GM18861 (cell line): ENCODE data around the gene PRDM5.

ENCODE experiments used
- ATAC-seq: cut with Tn5 transposase; IDR thresholded peaks from one replicate; pipeline ENCODE4 v1.9.1; 2021; ENCODE audit not compliant: unreplicated experiment

The PRDM5 gene

DNA sequence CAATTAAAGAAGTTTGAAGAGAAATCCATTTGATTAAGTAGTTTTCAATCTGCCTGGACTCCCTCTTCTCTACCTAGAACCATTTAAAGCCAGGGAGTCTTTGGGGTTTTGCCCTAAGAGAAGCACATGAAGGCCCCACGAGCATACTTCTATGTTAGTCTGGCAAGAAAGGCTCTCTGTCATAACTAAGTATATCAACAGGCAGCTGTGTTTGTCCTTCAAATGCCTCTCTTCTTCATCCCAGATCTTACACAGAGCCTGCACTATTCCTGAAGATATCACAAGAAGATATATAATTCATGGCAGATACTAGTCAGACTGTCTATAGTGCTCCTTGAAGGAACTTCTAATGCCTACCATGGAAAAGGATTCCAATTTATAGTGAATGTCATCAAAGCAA is 206.2 kb downstream of the PRDM5 start:
- no peak for ATAC-seq

DNA sequence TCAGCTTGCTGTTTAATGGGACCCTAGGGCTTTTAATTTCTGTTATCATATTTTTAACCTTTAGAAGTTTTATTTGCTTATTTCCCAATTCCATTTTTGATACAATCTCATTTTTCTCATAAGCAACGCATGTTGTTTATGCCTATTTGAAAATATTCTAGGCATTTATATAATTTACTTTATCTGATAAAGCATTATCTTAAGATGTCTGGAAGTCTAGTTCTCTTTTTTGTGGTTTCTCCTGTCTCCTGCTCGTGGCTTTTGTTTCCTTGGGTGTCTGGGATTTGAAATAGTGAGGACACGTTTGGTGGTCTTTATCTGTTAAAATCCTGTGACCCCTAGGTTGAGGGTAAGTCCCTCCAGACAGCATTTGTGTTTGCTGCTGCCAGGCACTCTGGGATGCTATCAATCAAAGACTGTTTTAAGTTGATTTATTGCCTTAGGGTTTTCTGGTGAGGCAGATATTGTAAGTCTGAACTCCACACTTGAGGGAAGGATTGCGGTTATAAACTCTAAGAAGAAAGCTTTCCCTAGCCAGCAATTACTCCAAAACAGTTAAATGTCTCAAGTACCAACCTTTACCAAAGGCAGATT is 208.0 kb downstream of the PRDM5 start:
- no peak for ATAC-seq

DNA sequence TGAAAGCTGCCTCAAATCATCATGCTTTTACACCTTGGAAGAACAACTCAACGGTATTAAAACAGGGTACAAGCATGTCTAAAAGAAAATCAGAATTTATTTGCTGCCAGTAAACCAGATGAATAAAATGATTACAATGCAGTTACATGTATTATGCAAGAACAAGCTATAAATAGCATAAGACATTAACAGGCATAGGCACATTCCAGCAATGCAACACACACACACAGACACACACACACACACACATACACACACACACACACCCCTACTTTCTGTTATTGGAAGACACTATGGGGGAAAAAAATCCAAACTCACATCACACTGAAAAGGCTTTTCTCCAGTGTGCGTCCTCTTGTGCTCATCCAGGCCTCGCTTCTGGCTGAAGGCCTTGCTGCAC is 212.5 kb downstream of the PRDM5 start:
- ATAC-seq: no peak

- no peak for ATAC-seq
Observed at GRCh38 chr4:120704538-120704937, 218.0 kb downstream of the PRDM5 start.

- ATAC-seq: no peak
Observed at GRCh38 chr4:120703908-120704307, 218.6 kb downstream of the PRDM5 start.

DNA sequence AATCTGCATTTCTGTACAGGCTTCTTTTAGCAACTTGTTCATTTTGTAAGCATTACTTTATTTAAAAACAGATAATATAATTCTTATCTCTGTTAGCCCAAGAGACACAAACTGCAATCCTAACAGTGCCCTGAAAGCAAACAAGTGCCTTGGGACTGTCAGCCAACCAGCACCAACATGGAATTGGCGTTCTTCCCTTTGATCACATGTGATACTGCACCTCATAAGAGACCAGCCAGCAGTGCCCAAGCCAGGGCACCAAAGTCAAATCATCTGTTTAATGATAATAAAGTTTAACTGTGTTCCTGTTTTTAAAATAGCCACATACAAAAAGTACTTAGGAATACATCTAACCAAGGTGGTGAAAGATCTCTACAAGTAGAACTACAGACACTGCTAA is 223.2 kb downstream of the PRDM5 start:
- ATAC-seq: no peak

GRCh38 chr4:120694973-120695372 is 227.6 kb downstream of the PRDM5 start:
- ATAC-seq: no peak

DNA sequence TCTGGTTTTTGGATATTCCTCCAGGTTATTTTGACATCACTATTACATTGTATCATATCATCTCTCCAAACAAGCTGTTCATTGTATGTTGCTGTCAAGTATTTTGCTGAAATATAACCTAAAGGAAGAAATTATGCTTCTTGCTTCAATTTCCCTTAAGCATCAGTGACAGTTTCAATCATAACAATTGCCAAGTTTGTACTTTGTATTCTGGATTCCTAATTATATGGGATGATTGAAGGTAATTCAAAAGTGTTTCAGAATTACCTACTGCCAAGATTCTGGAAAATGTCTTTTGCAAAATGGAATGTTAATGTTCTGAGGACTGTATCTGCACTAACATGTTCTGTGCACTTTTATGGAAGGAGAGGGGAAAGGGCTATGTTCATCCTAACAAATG is 228.7 kb downstream of the PRDM5 start:
- no peak for ATAC-seq

GRCh38 chr4:120692964-120693363 is 229.6 kb downstream of the PRDM5 start:
- ATAC-seq: no peak

DNA sequence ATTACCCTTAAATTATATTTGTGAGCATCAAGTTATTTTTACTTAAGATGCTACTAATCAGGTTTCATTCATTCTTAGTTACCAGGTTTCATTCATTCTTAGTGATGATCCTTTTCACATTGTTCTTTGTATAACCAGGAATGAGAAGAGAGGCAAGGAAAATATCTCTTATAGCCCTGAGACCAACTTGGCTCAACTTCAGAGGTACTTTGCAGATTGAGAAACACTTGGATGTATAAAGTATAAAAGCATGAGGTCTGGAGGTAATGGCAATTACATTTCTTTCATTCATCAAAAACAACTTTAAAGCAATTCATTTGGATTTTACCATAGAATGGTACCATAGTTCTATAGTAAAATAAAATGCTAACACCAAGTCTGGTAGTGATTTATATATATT is 231.0 kb downstream of the PRDM5 start:
- ATAC-seq: no peak

DNA sequence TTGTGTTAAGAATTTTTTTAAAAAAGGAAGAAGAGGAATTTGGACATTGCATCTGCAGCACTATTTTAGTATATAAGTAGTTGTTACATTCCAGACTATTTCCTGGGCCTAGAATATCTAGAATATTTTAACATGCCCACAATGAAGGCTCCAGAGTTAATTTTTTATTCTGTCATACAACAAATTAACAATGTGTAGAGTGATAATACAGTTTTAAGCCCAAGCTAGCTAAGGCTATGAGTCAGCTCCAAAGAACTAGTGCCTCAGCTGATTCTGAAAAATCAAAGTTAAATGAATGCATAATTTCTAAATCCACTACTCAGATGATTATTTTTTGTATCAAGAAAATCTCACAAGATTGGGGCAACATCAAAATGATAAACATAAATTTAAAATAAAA is 231.4 kb downstream of the PRDM5 start:
- ATAC-seq: no peak

DNA sequence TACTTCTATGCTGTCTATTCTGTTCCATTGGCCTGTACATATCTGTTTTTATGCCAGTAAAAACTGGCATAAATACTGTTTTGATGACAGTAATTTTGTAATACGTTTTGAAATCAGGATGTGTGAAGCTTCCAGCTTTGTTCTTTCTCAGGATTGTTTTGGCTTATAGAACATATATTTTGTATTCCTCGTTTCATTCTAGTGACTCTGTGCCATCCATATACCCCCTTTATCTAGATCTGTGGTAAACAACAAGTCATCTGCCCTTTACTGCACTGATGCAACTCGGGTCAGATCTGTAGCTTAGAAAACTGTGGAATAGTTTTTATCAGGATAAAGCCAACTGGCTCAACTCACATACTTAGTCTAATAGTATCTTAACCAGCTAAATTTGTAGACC is 233.7 kb downstream of the PRDM5 start:
- ATAC-seq: no peak

- no peak for ATAC-seq
Observed at GRCh38 chr4:120685756-120686278, 236.7 kb downstream of the PRDM5 start.

DNA sequence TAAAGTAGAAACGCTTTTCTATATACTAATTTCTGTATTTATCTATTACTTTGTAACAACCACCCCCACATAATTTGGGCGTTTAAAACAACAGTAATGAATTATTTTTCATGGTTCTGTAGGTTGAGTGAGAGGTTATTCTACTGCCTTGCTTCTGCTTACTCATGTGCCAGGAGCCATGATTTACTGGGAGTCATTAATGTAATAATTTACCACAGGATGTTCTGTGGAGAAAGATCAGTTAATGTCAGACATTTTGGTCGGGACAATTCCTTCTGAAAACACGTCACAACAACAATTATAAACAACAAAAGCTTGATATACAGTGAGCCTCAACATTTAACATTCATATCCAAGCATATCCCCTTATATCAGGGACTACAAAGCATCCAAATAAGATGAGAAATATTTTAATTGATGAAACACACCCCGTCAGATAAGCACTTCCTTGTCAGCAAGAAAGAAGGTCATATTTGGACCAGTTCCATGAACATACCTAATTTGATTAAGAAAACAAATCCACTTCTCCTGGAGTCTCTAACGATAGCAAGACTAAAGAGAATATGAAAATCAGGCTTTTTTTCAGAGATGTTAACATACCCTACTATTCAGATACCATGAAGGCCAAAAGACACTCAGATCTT is 238.5 kb downstream of the PRDM5 start:
- ATAC-seq: no peak

DNA sequence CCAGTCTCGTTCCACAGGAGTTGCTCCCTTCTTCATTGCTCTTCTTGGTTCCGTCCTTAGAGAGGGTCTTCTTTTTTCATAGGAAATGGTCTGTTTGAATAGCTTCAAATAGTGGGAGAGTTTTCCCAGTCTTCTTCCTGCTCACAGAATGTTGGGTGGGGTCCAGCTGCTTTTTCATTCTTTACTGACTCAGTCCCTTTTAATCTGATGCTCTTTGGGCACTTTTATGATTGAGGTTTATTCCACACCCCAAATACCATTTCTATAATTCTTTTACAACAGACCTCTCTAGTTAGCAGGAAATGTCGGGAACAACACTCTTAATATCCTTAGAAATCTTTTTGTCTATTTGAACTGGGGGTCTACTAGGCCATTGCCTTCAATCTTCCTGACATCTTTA is 239.5 kb downstream of the PRDM5 start:
- no peak for ATAC-seq

DNA sequence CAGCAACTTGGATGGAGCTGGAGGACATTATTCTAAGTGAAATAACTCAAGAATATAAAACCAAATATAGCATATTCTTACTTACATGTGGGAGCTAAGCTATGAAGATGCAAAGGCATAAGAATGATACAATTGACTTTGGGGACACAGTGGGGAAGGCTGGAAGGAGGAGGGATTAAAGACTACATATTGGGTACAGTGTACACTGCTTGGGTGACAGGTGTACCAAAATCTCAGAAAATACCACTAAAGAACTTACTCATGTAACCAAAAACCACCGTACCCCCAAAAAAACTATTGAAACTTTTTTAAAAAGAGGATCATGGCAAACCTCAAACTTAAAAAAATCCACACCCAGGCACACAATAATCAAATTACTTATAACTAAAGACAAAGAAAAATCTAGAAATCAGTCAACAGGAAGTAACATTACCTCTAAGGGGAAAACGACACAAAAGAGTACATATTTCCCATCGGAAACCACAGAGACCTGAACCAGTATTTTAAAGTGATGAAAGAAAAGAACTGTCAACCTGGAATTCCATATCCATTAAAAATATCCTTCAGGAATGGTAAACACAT is 241.8 kb downstream of the PRDM5 start:
- no peak for ATAC-seq

- ATAC-seq: no peak
Observed at GRCh38 chr4:120673696-120674095, 248.8 kb downstream of the PRDM5 start.

GRCh38 chr4:120672558-120673147 is 249.9 kb downstream of the PRDM5 start:
- ATAC-seq: no peak

- ATAC-seq: no peak
Observed at GRCh38 chr4:120672076-120672475, 250.4 kb downstream of the PRDM5 start.

DNA sequence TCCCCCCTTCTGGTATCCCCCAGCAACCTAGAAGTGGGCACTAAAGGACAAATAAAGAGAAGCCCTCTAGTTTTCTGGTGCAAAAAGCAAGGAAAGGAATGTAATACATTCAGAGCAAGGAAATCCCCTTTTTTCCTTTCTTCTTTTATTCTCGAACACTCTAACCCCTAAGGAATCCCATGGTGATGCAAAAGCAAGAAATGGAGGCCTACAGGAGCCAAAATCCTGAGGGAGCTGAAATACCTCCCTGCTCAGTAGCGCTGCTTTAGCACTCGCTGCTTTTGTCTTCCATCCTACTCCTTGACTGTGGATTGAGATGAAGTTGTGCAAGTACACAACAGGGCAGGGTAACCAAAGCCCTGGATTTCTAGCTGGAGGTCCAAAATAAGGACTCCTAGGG is 251.0 kb downstream of the PRDM5 start:
- ATAC-seq: no peak

GRCh38 chr4:120667102-120667501 is 255.4 kb downstream of the PRDM5 start:
- ATAC-seq: no peak

DNA sequence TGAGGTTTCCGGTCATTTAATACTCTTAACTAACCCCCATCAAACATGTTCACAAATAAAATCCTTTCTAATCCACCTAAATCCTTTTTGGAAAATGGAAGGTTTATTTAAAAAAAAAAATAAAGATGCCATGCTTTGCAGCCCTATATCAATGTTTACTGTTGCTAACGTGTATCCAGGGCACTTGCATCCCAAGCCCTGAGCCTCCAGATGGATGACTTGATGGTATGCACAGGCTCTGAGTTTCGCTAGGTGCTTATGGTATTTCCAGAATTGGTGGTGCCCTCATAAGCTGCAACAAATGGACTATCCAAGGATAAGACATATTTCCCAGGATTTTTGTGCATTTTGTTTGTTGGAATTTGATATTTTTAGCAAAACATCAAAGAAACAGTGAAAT is 257.7 kb downstream of the PRDM5 start:
- no peak for ATAC-seq
